HG03432 (cell line): Measurements from ENCODE around the gene ANKRD66.
"Not testable (repeated sequence)": the region's sequence is repeated elsewhere in the genome, so short reads cannot be mapped to it uniquely, and the experiment has no call there.

Experiments used
- ATAC-seq: cut with Tn5 transposase; IDR thresholded peaks from one replicate; pipeline ENCODE4 v1.9.1; 2021; ENCODE audit warnings: mild to moderate bottlenecking, moderate library complexity; ENCODE audit not compliant: unreplicated experiment

ANKRD66 gene

GRCh38 chr6:46751658-46752057, 4.9 kb downstream of the ANKRD66 start:
- no peak for ATAC-seq

- ATAC-seq = no peak
Measured at GRCh38 chr6:46755865-46756264, 9.1 kb downstream of the ANKRD66 start.

DNA sequence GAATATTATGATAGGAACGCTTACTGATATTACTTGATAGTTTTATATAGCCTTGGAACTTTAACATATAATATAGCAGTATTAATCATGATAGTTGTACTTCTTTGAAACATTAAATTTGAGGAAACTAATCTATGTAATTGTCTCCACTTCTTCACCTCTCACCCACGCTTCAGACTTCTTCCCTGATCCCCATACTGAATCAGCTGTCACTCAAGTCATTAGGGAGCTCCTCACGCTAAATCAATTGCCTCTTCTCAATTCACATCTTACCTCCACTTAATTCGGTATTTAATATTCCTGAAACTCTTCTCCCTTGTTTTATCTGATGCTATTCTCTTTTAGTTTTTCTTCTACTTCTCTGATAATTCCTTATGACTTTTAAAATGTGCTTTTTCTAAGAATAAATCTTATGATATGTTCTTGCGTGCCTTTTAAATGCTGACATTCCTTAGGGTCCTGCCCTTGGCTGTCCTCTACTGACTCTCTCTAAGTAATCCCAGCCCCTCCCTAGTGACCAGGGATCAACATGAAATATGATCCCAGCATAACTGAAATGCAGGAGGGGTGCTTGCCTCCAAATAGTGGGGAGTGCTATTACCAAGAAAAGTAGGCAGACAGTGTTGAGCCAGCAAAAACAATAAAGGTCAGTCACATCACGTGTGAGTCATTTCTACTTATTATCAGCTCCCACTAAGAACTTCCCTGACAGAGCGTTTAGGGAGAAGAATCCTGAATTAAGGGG, 9.9 kb downstream of the ANKRD66 start:
- ATAC-seq = no peak

DNA sequence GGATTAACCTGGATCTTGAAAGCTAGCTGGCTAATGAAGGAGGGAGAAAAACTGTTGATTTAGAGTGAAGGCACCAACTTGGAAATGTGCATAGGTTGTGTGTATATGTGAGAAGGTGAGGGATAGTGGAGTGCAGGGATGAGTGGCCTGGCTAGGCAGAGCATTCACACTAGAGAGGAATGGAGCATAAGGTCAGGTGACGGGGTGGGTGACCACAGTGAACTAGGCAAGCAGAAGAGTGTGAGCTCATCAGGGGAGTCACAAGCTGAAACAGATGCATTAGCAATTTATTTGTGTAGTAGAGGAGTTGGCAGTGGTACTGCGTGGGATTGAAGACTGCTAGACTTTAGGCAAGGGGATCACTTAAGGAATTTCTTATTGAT, 10.5 kb downstream of the ANKRD66 start:
- no peak for ATAC-seq

DNA sequence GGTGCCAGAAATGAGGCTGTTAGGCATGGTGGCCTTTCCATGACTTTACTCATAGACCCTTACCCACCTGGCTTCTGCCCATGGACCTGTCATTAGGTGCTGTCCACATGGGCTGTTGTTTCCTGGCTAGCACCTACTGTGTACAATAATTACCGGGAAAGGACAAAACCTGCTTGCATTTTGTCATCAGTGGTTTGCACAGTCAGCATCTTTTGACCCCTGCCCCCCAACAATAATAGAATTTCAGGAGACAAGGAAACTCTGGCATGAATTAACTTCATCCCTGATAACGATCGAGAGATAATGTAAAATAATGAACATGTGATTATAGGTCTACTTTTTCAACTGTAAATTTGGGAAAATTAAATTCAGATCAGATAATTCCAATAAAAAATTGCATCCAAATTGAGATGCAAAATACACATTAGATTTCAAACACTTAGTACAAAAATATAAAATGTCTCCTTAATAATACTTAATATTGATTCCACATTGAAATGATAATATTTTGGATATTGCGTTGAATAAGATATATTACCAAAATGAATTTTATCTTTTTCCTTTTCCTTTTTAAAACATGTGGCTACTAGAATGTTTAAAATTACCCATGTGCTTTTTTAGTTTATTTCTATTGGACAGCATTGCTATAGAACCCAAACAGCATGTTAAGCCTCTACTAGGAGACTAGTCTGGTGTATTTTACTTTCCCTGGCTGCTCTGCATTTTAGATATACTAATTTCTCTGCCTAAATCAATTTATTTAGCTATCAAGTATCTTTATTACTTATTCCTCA, 12.4 kb downstream of the ANKRD66 start:
- no peak for ATAC-seq

GRCh38 chr6:46760925-46761324, 14.2 kb downstream of the ANKRD66 start:
- no peak for ATAC-seq

DNA sequence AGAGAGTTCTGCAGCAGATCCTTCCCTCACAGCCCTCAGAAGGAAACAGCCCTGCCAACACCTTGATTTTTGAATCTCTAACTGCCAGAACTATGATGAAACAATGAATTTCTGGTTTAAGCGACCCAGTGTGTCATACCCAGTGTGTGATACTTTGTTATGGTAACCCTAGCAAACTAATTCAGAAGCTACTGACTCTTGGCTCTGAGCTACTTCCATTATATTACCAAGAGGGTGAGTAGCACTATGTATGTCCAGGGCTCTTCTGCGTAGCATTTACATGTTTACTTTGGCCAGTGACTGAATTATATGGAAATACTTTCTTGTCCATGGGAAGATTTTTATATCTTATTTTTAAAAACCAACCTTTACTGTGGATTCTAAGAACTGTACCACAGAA, 16.7 kb downstream of the ANKRD66 start:
- no peak for ATAC-seq

- ATAC-seq = not testable (repeated sequence)
Measured at GRCh38 chr6:46764280-46764679, 17.5 kb downstream of the ANKRD66 start.

DNA sequence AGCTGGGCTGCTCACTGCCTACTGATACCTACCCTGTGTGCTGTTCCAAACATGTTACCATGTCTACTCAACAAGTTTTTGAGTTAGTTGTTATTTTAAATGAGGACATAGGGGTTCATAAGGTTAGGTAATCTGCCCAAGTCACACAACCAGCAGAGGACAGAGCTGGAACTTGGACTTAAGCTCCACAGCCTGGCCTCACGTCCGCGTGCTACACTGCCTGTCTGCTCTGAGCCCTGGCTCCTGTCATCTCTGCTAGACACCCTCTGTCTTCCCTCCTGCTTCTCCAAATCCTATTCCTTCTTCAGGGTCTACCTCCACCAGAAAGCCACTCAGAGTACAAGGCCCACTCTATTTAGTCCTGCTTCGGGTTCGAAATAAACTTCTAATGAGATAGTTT, 18.2 kb downstream of the ANKRD66 start:
- no peak for ATAC-seq

DNA sequence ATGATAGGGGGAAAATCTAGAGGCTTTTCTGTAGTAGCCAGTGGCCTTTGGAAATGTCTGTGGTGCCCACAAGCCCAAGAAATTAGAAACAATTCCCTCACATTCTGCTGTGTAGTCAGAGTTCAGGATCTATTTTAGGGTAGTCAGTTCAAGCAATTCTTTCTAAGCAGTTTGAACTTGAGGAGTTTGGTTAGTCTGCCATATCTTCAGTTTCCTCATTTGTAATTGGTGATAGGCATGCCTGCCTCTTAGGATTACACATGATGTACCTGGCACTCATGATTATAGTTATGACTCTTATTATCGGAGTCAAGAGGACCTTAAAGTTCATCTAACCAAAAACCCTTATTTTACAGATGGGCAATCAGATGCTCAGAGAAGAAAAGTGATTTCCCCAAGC, 25.3 kb downstream of the ANKRD66 start:
- no peak for ATAC-seq

- ATAC-seq = peak; percentile 45
Measured at GRCh38 chr6:46772762-46773161, 26.0 kb downstream of the ANKRD66 start.

DNA sequence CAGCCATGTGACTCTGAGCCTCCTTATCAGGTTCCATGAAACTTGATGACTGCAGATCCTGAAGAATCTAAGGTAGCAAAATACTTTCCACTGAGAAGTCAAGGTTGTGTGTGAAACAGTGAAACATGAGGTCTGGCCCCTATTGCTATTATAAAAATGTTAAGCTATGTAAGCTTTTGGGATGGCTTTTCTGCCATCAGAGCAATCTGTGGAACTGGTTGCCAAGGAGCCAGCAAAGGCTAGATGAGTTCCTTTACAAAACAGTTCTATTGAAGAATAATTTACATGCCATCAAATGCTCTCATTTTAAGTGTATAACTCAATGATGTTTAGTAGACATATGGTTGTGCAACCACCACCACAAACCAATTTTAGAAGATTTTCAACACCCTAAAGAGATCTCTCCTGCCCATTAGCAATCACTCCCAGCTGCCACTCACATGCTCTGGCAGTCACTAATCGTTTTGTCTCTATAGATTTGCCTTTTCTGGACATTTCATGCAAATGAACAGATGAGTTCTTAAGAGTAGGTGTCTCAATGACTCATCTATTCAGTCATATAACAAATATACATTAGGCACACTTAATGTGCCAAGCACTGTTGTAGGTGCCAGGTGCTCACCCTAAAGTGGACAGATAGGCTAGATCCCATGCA, 26.6 kb downstream of the ANKRD66 start:
- no peak for ATAC-seq

DNA sequence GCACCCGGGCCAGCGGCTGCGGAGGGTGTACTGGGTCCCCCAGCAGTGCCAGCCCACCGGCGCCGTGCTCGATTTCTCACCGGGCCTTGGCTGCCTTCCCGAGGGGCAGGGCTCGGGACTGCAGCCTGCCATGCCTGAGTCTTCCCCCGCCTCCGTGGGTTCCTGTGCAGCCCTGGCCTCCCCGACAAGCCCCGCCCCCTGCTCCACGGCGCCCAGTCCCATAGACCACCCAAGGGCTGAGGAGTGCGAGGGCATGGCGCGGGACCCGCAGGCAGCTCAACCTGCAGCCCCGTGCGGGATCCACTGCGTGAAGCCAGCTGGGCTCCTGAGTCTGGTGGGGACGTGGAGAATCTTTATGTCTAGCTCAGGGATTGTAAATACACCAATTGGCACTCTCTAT, 28.0 kb downstream of the ANKRD66 start:
- ATAC-seq = not testable (repeated sequence)

DNA sequence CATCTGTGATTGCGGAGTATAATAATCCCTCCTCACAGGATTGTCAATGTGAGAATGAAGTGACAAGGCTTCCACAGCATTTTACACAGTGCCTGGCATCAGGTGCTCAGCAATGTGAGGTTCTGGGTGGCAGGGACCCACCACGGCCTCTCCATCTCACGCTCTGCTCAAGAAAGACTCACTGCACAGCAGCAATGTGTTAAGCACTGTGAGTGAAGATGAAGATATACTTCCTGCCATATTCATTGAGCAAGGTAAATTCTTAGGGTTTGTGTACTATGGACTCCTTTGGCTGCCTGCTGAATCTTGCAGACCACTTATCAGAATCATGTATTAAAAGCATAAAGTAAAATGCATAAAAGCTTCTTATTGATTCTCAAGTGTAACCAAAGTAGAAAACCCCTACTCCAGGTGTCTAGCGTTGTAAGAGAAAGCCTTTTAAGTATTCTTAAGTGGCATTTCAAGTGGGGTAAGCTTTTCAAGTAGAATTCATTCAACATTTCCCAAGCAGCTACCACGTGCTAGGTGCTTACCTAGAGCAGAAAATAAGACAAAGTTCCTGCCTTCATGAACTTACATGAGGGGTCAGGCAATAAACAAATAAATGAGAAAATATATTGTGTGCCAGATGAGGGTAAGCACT, 29.5 kb downstream of the ANKRD66 start:
- no peak for ATAC-seq

DNA sequence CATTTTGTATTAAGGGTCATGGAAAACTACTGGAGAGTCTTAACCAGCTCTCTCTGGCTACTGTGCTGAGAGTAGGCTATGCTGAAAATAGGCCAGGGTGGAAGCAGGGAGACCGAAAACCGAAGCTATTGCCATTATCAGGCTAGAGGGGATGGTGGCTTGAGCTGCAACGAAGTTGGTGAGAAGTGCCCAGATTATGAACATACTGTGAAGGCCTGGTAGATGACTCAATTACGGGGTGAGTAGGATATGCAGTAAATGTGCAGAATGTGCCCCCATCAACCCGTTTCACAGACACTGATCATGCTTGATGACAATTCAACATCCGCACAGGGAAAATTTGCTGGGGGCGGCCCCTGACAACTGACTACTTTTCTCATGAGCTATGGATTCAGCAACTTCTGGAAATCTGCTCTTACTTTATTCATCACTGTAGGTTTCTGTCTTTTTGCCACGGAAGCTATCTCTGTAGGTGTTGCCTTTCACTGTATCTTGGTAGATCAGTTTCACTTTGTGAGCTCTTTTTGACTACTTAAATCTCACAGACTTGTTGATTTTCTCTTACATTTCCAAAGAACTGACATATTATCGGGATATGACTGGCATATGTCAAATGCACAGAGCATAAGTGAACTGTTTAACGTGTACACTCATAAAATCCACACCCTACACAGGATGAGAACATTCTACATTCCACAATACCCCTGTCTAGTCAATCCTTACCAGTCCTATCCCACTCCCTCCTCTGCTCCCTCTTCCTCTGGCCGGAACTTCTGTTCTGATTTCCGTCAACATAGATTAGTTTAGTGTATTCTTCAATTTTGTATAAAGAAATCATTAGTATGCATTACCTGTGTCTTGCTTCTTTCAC, 31.0 kb downstream of the ANKRD66 start:
- no peak for ATAC-seq

- ATAC-seq = no peak
Measured at GRCh38 chr6:46781478-46782378, 35.0 kb downstream of the ANKRD66 start.

DNA sequence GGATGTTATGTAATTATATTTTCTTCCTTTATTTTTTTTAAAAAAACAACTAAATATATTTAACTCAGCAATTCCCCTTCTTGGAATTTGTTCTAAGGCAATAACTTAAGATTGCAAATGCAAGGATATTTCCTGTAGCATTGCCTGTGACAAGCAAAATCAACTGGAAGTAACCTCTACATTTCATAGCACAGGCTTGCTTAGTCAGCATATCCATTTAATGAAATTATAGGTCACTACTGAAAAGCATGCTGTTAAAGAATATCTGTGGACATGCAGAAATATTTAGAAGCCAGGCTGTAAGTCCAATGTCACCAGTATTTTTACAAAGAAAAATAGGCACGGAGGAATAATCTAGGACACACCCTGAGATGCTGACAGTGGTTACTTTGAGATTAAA, 37.8 kb downstream of the ANKRD66 start:
- no peak for ATAC-seq

DNA sequence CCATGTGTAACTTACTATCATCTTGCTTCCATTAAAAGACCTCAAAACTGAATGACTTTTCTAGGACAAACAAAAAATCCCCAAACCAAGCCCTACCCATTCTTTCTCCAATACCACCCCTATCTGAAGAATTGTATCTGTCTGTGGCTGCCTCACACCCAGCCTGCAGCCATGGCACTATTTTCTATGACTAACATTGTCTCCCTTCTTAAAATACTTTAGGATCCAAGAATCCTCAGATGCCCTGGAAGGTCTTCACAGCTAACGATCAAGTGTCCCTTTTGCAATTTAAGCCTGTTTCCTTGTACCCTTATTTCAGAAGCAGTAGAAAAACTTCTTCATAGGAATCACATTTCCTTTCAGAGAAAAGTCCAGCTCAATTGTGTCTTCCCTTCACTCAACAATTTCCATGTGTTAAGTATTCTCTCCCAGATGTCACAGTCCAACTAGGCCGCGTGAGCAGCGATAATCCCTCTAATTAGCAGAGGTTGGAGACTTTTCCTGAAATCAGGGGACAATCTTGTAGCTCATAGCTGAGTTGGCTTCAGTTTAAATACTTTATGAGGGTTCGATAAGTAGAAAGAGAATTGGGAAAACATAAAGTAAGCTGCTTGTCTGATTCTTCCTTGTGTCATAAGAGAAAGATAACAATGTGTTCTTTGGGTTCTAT, 41.3 kb downstream of the ANKRD66 start:
- ATAC-seq = no peak

GRCh38 chr6:46788791-46789190, 42.1 kb downstream of the ANKRD66 start:
- ATAC-seq = no peak
